Lung (tissue), 12 donors: ENCODE measurements around the gene FOXD2. TPM values are rescaled to one million over a fixed set of nuclear protein-coding genes. Genes with fewer than 3 reads are reported as not detected.
"Not testable (repeated sequence)": the region's sequence is repeated elsewhere in the genome, so short reads cannot be mapped to it uniquely, and the experiment has no call there.

Source experiments
- ATAC-seq: fragments of 200-7000 bp; cut with Tn5 transposase; one replicate; pipeline ENCODE4 v1.9.1; 2020; ENCODE audit warnings: moderate number of reproducible peaks; ENCODE audit not compliant: insufficient read depth, low FRiP score
- DNase-seq, 3 donors: peaks; one replicate each; pipeline ENCODE4 v3.0.0-alpha.2; 2013 to 2017
- H3K27ac ChIP-seq, 2 donors: one replicate each; pipeline ENCODE4 v1.5.1; 2013; ENCODE audit warnings: mild to moderate bottlenecking in 2 of 2, moderate library complexity in 2 of 2, control low read depth in 1 of 2, inconsistent platforms in 1 of 2, low read depth in 1 of 2, low read length in 1 of 2
- H3K27me3 ChIP-seq, 3 donors: one replicate each; pipeline ENCODE4 v1.5.1; 2013; ENCODE audit warnings: low read length in 2 of 3; ENCODE audit not compliant: control insufficient read depth in 3 of 3, insufficient read depth in 3 of 3
- H3K36me3 ChIP-seq, 4 donors: one replicate each; pipeline ENCODE4 v1.5.1; 2013; ENCODE audit warnings: low read length in 4 of 4, mild to moderate bottlenecking in 1 of 4, moderate library complexity in 1 of 4; ENCODE audit not compliant: control insufficient read depth in 4 of 4, insufficient read depth in 4 of 4
- H3K4me1 ChIP-seq, 5 donors: one replicate each; pipeline ENCODE4 v1.5.1; 2013; ENCODE audit warnings: low read length in 5 of 5, mild to moderate bottlenecking in 2 of 5, moderate library complexity in 1 of 5; ENCODE audit not compliant: control insufficient read depth in 5 of 5, insufficient read depth in 5 of 5
- H3K4me3 ChIP-seq: one replicate; pipeline ENCODE4 v1.5.1; 2013; ENCODE audit warnings: mild to moderate bottlenecking, control low read depth, moderate library complexity
- H3K9ac ChIP-seq, 2 donors: one replicate each; pipeline ENCODE4 v1.5.1; 2013; ENCODE audit warnings: low read length in 2 of 2, control low read depth in 1 of 2; ENCODE audit not compliant: insufficient read depth in 1 of 2
- H3K9me3 ChIP-seq, 4 donors: one replicate each; pipeline ENCODE4 v1.5.1; 2013; ENCODE audit warnings: low read length in 3 of 4, mild to moderate bottlenecking in 1 of 4, moderate library complexity in 1 of 4; ENCODE audit not compliant: control insufficient read depth in 4 of 4, insufficient read depth in 3 of 4
- CTCF ChIP-seq: IDR thresholded peaks from 2 replicates; pipeline ENCODE4 v1.5.1; 2012; ENCODE audit warnings: mild to moderate bottlenecking; ENCODE audit errors: control extremely low read depth, extremely low read depth
- WGBS, 2 donors: extraction: QIAGEN DNeasy Blood & Tissue Kit; methylation state at CpG; one replicate each; pipeline ENCODE4 v1.1.7; 2013; 5-methylcytosine and 5-hydroxymethylcytosine counted together
- polyA plus RNA-seq, 2 donors: library from polyadenylated mRNA; stranded (reverse); fragments of 200-250 nt; gene quantifications; one replicate each; pipeline ENCODE4 v1.2.1, GENCODE V29; 2013
- total RNA-seq, 2 donors: library from RNA; depleted of rRNA in 1 of 2; stranded (reverse); fragments of >200 nt in 1 of 2; gene quantifications; one replicate each; pipeline ENCODE4 v1.2.1, GENCODE V29; 2014 to 2021
- donor health status: control.
- donor health status: control.
- donor health status: Bipolar disorder and iron deficiency.
- donor health status: healthy.
- donor health status: DM: yes; HTN: yes; CAD: no.

FOXD2 gene
- total and polyA plus RNA-seq, 4 donors = 0.09 to 1.1 (median 0.14) TPM

- H3K9me3 ChIP-seq = no peaks in the 10 kb centered on the region
- TF ChIP-seq CTCF = peak; percentile 18
- no peak overlapping the region for H3K4me3 ChIP-seq
- H3K4me1 ChIP-seq = peaks cover 0 to 9% (median 3%) of the 10 kb centered on the region in 5 donors
- H3K27ac ChIP-seq = no peak overlapping the region
- ATAC-seq = no peak
- 9 to 10% methylated on average over 36 of the region's 36 CpGs for WGBS, 2 donors
- DNase-seq = peak; percentile 62 to 71 (median 67)
- H3K27me3 ChIP-seq = peaks cover 0 to 66% (median 62%) of the 10 kb centered on the region in 3 donors
- H3K9ac ChIP-seq = no peak overlapping the region
- H3K36me3 ChIP-seq = no peaks in the 10 kb centered on the region
Measured at GRCh38 chr1:47449822-47450552, 12.1 kb downstream of the FOXD2 start.

- no peaks in the 10 kb centered on the region for H3K36me3 ChIP-seq
- no peak for TF ChIP-seq CTCF
- H3K27ac ChIP-seq = no peak overlapping the region
- H3K9me3 ChIP-seq = no peaks in the 10 kb centered on the region
- H3K4me1 ChIP-seq = peaks cover 0 to 6% (median 3%) of the 10 kb centered on the region in 5 donors
- H3K9ac ChIP-seq = no peak overlapping the region
- ATAC-seq (no peak), DNase-seq (no peak)
- H3K4me3 ChIP-seq = no peak overlapping the region
- 59 to 60% methylated on average over 4 of the region's 4 CpGs for WGBS, 2 donors
- H3K27me3 ChIP-seq = peaks cover 0 to 61% (median 59%) of the 10 kb centered on the region in 3 donors
Measured at GRCh38 chr1:47450606-47451005, 12.8 kb downstream of the FOXD2 start.

GRCh38 chr1:47452426-47452825 is 14.6 kb downstream of the FOXD2 start:
- 86 to 94% methylated on average over 1 of the region's 1 CpG for WGBS, 2 donors

GRCh38 chr1:47453910-47454309 is 16.1 kb downstream of the FOXD2 start:
- not testable (repeated sequence) for ATAC-seq
- H3K27me3 ChIP-seq = peaks cover 0 to 32% (median 27%) of the 10 kb centered on the region in 3 donors
- WGBS, 2 donors = 63 to 78% methylated on average over 2 of the region's 2 CpGs

More at GRCh38 chr1:47452426-47452825, 14.6 kb downstream of the FOXD2 start:
- peaks cover 0 to 46% (median 41%) of the 10 kb centered on the region in 3 donors for H3K27me3 ChIP-seq
- no peaks in the 10 kb centered on the region for H3K36me3 ChIP-seq
- no peak overlapping the region for H3K9ac ChIP-seq
- DNase-seq (no peak), ATAC-seq (no peak)
- H3K4me1 ChIP-seq = peaks cover 0 to 6% (median 3%) of the 10 kb centered on the region in 5 donors
- no peak overlapping the region for H3K4me3 ChIP-seq
- H3K27ac ChIP-seq = no peak overlapping the region
- no peaks in the 10 kb centered on the region for H3K9me3 ChIP-seq
- no peak for TF ChIP-seq CTCF

More at GRCh38 chr1:47453910-47454309, 16.1 kb downstream of the FOXD2 start:
- not testable (repeated sequence) for DNase-seq, H3K9me3 ChIP-seq, H3K36me3 ChIP-seq, H3K27ac ChIP-seq, H3K9ac ChIP-seq, H3K4me3 ChIP-seq, H3K4me1 ChIP-seq
